HCT116 (cell line): ENCODE data around the gene CROCC. TPM values are rescaled to one million over a fixed set of nuclear protein-coding genes. Genes with fewer than 3 reads are reported as not detected.

Source experiments
- ATAC-seq: fragments of 200-7000 bp; cut with Tn5 transposase; 2 replicates; pipeline ENCODE4 v1.9.1; 2020; ENCODE audit warnings: mild to moderate bottlenecking, moderate library complexity
- BruUV-seq: library from RNA; stranded (reverse); fragments of 400-500 nt; replicated peaks from 2 replicates; lab custom pipeline; 2021; lab: Mats Ljungman, UMichigan
- CTCF ChIA-PET: fragments of 300-600 bp; sonication (Branson Sonifier 250); formaldehyde crosslinking; loops from one replicate; lab custom pipeline; 2021; ENCODE audit warnings: antibody characterized with exemption; lab: Charles Lee
- POLR2A ChIA-PET: fragments of 300-600, 350-600 bp; sonication (Branson Sonifier 250); formaldehyde crosslinking; loops from one replicate; lab custom pipeline; 2021; ENCODE audit warnings: antibody characterized with exemption; lab: Charles Lee
- RAD21 ChIA-PET, 2 experiments: fragments of 300-600 bp; sonication (Branson Sonifier 250); formaldehyde crosslinking; loops; one replicate each; lab custom pipeline; 2023; ENCODE audit warnings: low total read pairs in 2 of 2; ENCODE audit not compliant: uncharacterized antibody in 2 of 2, unreplicated experiment in 2 of 2, low non-redundant PET in 1 of 2; lab: Charles Lee
- DNase-seq: peaks from one replicate; pipeline ENCODE4 v3.0.0-alpha.2; 2010; ENCODE audit warnings: low read depth, low spot score
- H2AFZ ChIP-seq: fragments of 200-600 bp; shearing (Covaris generic), sonication (generic); 2 replicates; pipeline ENCODE4 v1.6.1; 2017; ENCODE audit warnings: low read depth, mixed run types, mixed read lengths, antibody characterized with exemption, low read length; ENCODE audit not compliant: poor library complexity, severe bottlenecking
- H3K27ac ChIP-seq: 2 replicates; pipeline ENCODE4 v1.5.1; 2012; ENCODE audit warnings: low read depth, low read length
- H3K27me3 ChIP-seq: fragments of 200-600 bp; sonication (generic); 2 replicates; pipeline ENCODE4 v1.6.1; 2016; ENCODE audit warnings: mixed run types, low read length, mixed read lengths; ENCODE audit not compliant: insufficient read depth
- H3K36me3 ChIP-seq, 2 experiments: fragments of 200-500 bp in 1 of 2; fragments of 200-600 bp in 1 of 2; sonication (Bioruptor generic) in 1 of 2; sonication (generic) in 1 of 2; 2 replicates each; pipeline versions ENCODE4 v1.5.1 to v1.6.1; 2014 to 2016; ENCODE audit warnings: low read length in 2 of 2, inconsistent platforms in 1 of 2, mixed read lengths in 1 of 2, mixed run types in 1 of 2; ENCODE audit not compliant: insufficient read depth in 2 of 2, control insufficient read depth in 1 of 2
- H3K4me1 ChIP-seq, 2 experiments: fragments of 200-600 bp in 1 of 2; sonication (generic) in 1 of 2; 2 replicates each; pipeline versions ENCODE4 v1.5.1 to v1.6.1; 2012 to 2017; ENCODE audit warnings: low read length in 2 of 2, inconsistent platforms in 1 of 2, mild to moderate bottlenecking in 1 of 2, mixed read lengths in 1 of 2, mixed run types in 1 of 2, moderate library complexity in 1 of 2; ENCODE audit not compliant: insufficient read depth in 2 of 2, control insufficient read depth in 1 of 2
- H3K4me2 ChIP-seq: fragments of 200-600 bp; sonication (generic); 2 replicates; pipeline ENCODE4 v1.6.1; 2017; ENCODE audit warnings: mixed run types, low read length, mixed read lengths
- H3K4me3 ChIP-seq, 2 experiments: fragments of 200-600 bp in 1 of 2; sonication (generic) in 1 of 2; replicated peaks in 1 of 2; 2 replicates each; pipeline ENCODE4 v1.5.1; 2011 to 2016; ENCODE audit warnings: low read length in 2 of 2, control low read depth in 1 of 2, low read depth in 1 of 2, mild to moderate bottlenecking in 1 of 2, mixed read lengths in 1 of 2, mixed run types in 1 of 2
- H3K79me2 ChIP-seq: fragments of 200-600 bp; sonication (generic); 2 replicates; pipeline ENCODE4 v1.6.1; 2017; ENCODE audit warnings: mild to moderate bottlenecking, mixed run types, low read length, moderate library complexity, mixed read lengths; ENCODE audit not compliant: insufficient read depth
- H3K9ac ChIP-seq: fragments of 200-600 bp; sonication (generic); 2 replicates; pipeline ENCODE4 v1.6.1; 2016; ENCODE audit warnings: low read length, mixed read lengths
- H3K9me2 ChIP-seq: fragments of 200-600 bp; sonication (generic), shearing (Covaris generic); 2 replicates; pipeline ENCODE4 v1.6.1; 2017; ENCODE audit warnings: mixed run types, mild to moderate bottlenecking, moderate library complexity; ENCODE audit not compliant: insufficient read depth
- H3K9me3 ChIP-seq, 2 experiments: fragments of 200-500 bp in 1 of 2; fragments of 200-600 bp in 1 of 2; sonication (Bioruptor generic) in 1 of 2; sonication (generic) in 1 of 2; 2 replicates each; pipeline ENCODE4 v1.6.1; 2014 to 2017; ENCODE audit warnings: low read length in 2 of 2, mixed read lengths in 2 of 2, inconsistent platforms in 1 of 2, low read depth in 1 of 2, mild to moderate bottlenecking in 1 of 2, mixed run types in 1 of 2, moderate library complexity in 1 of 2; ENCODE audit not compliant: control insufficient read depth in 1 of 2, insufficient read depth in 1 of 2
- H4K20me1 ChIP-seq: fragments of 200-600 bp; sonication (generic), shearing (Covaris generic); 2 replicates; pipeline ENCODE4 v1.6.1; 2017; ENCODE audit warnings: mixed run types, mild to moderate bottlenecking, moderate library complexity; ENCODE audit not compliant: insufficient read depth
- CBX3 ChIP-seq: IDR thresholded peaks from 2 replicates; pipeline ENCODE4 v1.6.1; 2012; ENCODE audit warnings: low read depth
- CTCF ChIP-seq, 3 experiments: fragments of 200-600 bp in 1 of 3; sonication (generic) in 1 of 3; IDR thresholded peaks in 2 of 3; conservative IDR thresholded peaks in 1 of 3; 2 replicates each; pipeline ENCODE4 v1.5.1; 2012 to 2017; ENCODE audit warnings: low read depth in 2 of 3, low read length in 2 of 3, antibody characterized with exemption in 1 of 3, borderline replicate concordance in 1 of 3, control low read depth in 1 of 3, mild to moderate bottlenecking in 1 of 3, mixed read lengths in 1 of 3, mixed run types in 1 of 3, moderate library complexity in 1 of 3; ENCODE audit not compliant: insufficient read depth in 1 of 3
- EGR1 ChIP-seq: IDR thresholded peaks from 2 replicates; pipeline ENCODE4 v1.6.1; 2012; ENCODE audit warnings: low read depth
- EZH2 ChIP-seq: fragments of 200-600 bp; sonication (generic); IDR thresholded peaks from 2 replicates; pipeline ENCODE4 v1.6.1; 2017; ENCODE audit warnings: antibody characterized with exemption, mixed run types
- JUND ChIP-seq: IDR thresholded peaks from 2 replicates; pipeline ENCODE4 v1.6.1; 2012
- POLR2A ChIP-seq: IDR thresholded peaks from 2 replicates; pipeline ENCODE4 v1.7.0; 2011; ENCODE audit warnings: borderline replicate concordance; ENCODE audit not compliant: insufficient read depth, insufficient read length; ENCODE audit errors: extremely low read depth
- POLR2AphosphoS5 ChIP-seq: IDR thresholded peaks from 2 replicates; pipeline ENCODE4 v1.6.1; 2011; ENCODE audit warnings: mild to moderate bottlenecking, low read depth, low read length, moderate library complexity
- RAD21 ChIP-seq: IDR thresholded peaks from 2 replicates; pipeline ENCODE4 v1.6.1; 2012; ENCODE audit warnings: low read depth, mild to moderate bottlenecking
- SIN3A ChIP-seq: IDR thresholded peaks from 2 replicates; pipeline ENCODE4 v1.6.1; 2012; ENCODE audit warnings: low read depth
- SP1 ChIP-seq: IDR thresholded peaks from 2 replicates; pipeline ENCODE4 v1.6.1; 2012; ENCODE audit warnings: low read depth
- SRF ChIP-seq: IDR thresholded peaks from 2 replicates; pipeline ENCODE4 v1.6.1; 2012; ENCODE audit warnings: low read depth
- ZNF274 ChIP-seq: fragments of 200-500 bp; sonication (Bioruptor generic); IDR thresholded peaks from 2 replicates; pipeline ENCODE4 v1.6.1; 2014; ENCODE audit warnings: mild to moderate bottlenecking, low read depth, low read length, inconsistent platforms
- intact Hi-C: fragments of 100-400 bp; cut with micrococcal nuclease; formaldehyde crosslinking; loops from 2 replicates; pipeline ENCODE4 v1.10.0; 2022
- total RNA-seq: library from RNA; stranded (reverse); gene quantifications from one replicate; pipeline ENCODE4 v1.2.1, GENCODE V29; 2021; ENCODE audit not compliant: unreplicated experiment
- TF ChIP-seq, protein P1 (sequence below): IDR thresholded peaks from 2 replicates; pipeline ENCODE4 v1.6.1; 2012

The CROCC gene
- total RNA-seq, 1 experiment from 2014 or later, result 30.1 TPM

GRCh38 chr1:16978139-16978538 is 56.4 kb downstream of the CROCC start (continued):
- TF ChIP-seq RAD21, result no peak
- TF ChIP-seq POLR2AphosphoS5, result no peak

DNA sequence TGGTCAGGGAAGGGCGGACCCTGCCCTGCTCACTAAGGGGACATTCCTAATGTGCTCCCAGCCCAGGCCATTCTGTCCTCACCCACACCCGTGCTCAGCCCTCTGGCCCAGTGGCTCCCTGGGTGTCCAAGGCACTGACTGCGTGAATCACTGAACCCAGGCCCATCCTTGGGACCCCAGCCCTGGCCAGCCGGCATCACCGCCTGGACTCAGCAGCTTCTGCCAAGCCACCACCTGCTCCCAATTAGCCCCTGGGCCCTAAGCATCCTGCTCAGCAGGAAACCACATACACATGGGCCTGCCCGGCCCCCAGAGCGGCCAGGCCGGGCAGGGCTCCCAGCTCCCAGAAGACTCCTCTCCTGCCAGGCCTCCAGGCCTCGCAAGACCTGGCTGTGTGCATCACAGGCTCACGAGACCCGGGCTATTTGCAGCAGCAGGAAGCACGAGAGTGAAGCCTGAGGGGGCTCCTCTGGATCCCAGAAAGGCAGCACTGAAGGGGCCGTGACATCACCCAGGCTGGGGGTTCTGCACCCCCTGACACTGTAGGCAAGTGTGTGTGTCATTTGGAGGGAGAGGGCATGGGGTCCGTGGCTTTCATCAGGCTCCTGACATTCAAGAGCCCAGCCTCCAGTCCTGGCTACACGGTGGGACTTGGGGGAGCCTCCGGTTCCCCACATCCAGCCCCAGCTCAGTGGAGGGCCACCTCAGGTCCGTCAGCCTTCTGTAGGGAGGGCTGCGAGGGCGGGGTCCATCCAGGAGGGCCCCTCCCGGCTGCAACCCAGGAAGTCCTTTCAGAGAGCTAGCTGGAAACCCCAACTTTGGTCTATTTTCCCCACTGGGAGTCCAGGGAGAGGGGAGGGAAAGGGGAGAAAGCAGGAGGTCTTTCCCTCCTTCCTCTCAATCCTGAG is 57.1 kb downstream of the CROCC start:
- ATAC-seq (no peak), DNase-seq (no peak)
- Histone ChIP-seq H3K9me2 (no peaks in the 10 kb centered on the region), H3K9ac (peak overlapping the region; percentile 94), H3K79me2 (peaks cover 30% of the 10 kb centered on the region; the same call in 1 of the 2 replicates), H3K27ac (peak overlapping the region; percentile 73; the same call in 1 of the 2 replicates), H3K4me1 (peaks cover 17 to 34% of the 10 kb centered on the region in 2 experiments), H3K9me3 (no peaks in the 10 kb centered on the region), H4K20me1 (no peaks in the 10 kb centered on the region), H3K4me3 (peak overlapping the region; percentile 77 to 79), H2AFZ (no peak overlapping the region), H3K4me2 (peak overlapping the region; percentile 79), H3K36me3 (peaks cover 0 to 5% of the 10 kb centered on the region in 2 experiments; a peak in 2 of 4 replicates), H3K27me3 (no peaks in the 10 kb centered on the region)
- ChIA-PET CTCF (no interaction called here), RAD21 (no interaction called here), POLR2A (no interaction called here)
- intact Hi-C loops, result no loop called here
- TSS peak; percentile 24 for BruUV-seq
- no peak for TF ChIP-seq EZH2
- TF ChIP-seq ZNF274, result no peak
- TF ChIP-seq SRF, result no peak
- TF ChIP-seq SP1, result no peak
- TF ChIP-seq JUND, result no peak
- TF ChIP-seq POLR2AphosphoS5, result no peak
- TF ChIP-seq EGR1, result no peak
- no peak for TF ChIP-seq SIN3A
- TF ChIP-seq, protein P1, sequence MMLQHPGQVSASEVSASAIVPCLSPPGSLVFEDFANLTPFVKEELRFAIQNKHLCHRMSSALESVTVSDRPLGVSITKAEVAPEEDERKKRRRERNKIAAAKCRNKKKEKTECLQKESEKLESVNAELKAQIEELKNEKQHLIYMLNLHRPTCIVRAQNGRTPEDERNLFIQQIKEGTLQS, result no peak
- no peak for TF ChIP-seq CBX3
- TF ChIP-seq RAD21, result no peak
- no peak for TF ChIP-seq POLR2A
- no peak for TF ChIP-seq CTCF (IDR thresholded peaks at IDR 0.05 in 2 of 3, conservative IDR thresholded peaks at IDR 0.05 in 1 of 3; ENCODE audit: borderline replicate concordance in 1 of 3, insufficient read depth in 1 of 3, low read depth in 2 of 3, low read length in 2 of 3)
